OCI-LY1 (cell line): ENCODE measurements around the gene DUSP16.
"Not testable (repeated sequence)": the region's sequence is repeated elsewhere in the genome, so short reads cannot be mapped to it uniquely, and the experiment has no call there.

ENCODE experiments used
- H2AFZ ChIP-seq: fragments of 200-600 bp; sonication (generic), shearing (Covaris generic); 2 replicates; pipeline ENCODE4 v1.6.0; 2014; ENCODE audit warnings: antibody characterized with exemption, mild to moderate bottlenecking, low read length
- H3F3A ChIP-seq: fragments of 200-600 bp; sonication (generic), shearing (Covaris generic); 2 replicates; pipeline ENCODE4 v1.6.0; 2014; ENCODE audit warnings: mild to moderate bottlenecking, antibody characterized with exemption, low read length, moderate library complexity; ENCODE audit not compliant: insufficient read depth
- H3K27ac ChIP-seq: fragments of 200-600 bp; sonication (generic); 2 replicates; pipeline ENCODE4 v1.5.1; 2014; ENCODE audit warnings: low read length, mixed run types, mild to moderate bottlenecking, low read depth; ENCODE audit not compliant: poor library complexity, severe bottlenecking
- H3K27me3 ChIP-seq: fragments of 200-600 bp; sonication (generic); 2 replicates; pipeline ENCODE4 v1.6.0; 2014; ENCODE audit warnings: antibody characterized with exemption, mild to moderate bottlenecking, low read length, moderate library complexity; ENCODE audit not compliant: insufficient read depth
- H3K36me3 ChIP-seq: fragments of 200-600 bp; sonication (generic); 2 replicates; pipeline ENCODE4 v1.6.1; 2014; ENCODE audit warnings: mild to moderate bottlenecking, antibody characterized with exemption, low read length, moderate library complexity, mixed read lengths; ENCODE audit not compliant: insufficient read depth
- H3K4me1 ChIP-seq: fragments of 200-600 bp; sonication (generic); 2 replicates; pipeline ENCODE4 v1.5.1; 2014; ENCODE audit warnings: mild to moderate bottlenecking, low read length, moderate library complexity; ENCODE audit not compliant: insufficient read depth, severe bottlenecking
- H3K4me2 ChIP-seq: fragments of 200-600 bp; sonication (generic), shearing (Covaris generic); 2 replicates; pipeline ENCODE4 v1.6.1; 2014; ENCODE audit warnings: low read length
- H3K4me3 ChIP-seq: fragments of 200-600 bp; sonication (generic); 2 replicates; pipeline ENCODE4 v1.5.1; 2014; ENCODE audit warnings: low read length, low read depth, mild to moderate bottlenecking, mixed read lengths; ENCODE audit not compliant: poor library complexity, severe bottlenecking
- H3K79me2 ChIP-seq: fragments of 200-600 bp; shearing (Covaris generic); 2 replicates; pipeline ENCODE4 v1.6.1; 2016; ENCODE audit warnings: mixed run types, low read length, mixed read lengths; ENCODE audit not compliant: insufficient read depth
- H3K9ac ChIP-seq: fragments of 200-600 bp; sonication (generic), shearing (Covaris generic); 2 replicates; pipeline ENCODE4 v1.6.1; 2014; ENCODE audit warnings: mild to moderate bottlenecking, low read length, mixed read lengths
- H3K9me2 ChIP-seq: fragments of 200-600 bp; sonication (generic), shearing (Covaris generic); 2 replicates; pipeline ENCODE4 v1.6.1; 2014; ENCODE audit warnings: low read depth, mild to moderate bottlenecking, low read length, mixed read lengths
- H3K9me3 ChIP-seq: fragments of 200-600 bp; shearing (Covaris generic); 2 replicates; pipeline ENCODE4 v1.6.1; 2014; ENCODE audit warnings: low read length, mixed read lengths
- H4K20me1 ChIP-seq: fragments of 200-600 bp; sonication (generic), shearing (Covaris generic); 2 replicates; pipeline ENCODE4 v1.6.0; 2016; ENCODE audit warnings: mild to moderate bottlenecking, low read length; ENCODE audit not compliant: insufficient read depth
- EZH2 ChIP-seq: fragments of 200-600 bp; sonication (generic), shearing (Covaris generic); IDR thresholded peaks from 2 replicates; pipeline ENCODE4 v1.8.0; 2017; ENCODE audit warnings: borderline replicate concordance, mixed run types, mild to moderate bottlenecking, antibody characterized with exemption, low read length, moderate library complexity, mixed read lengths
- TF ChIP-seq, protein P1 (sequence below): fragments of 200-600 bp; sonication (generic), shearing (Covaris generic); IDR thresholded peaks from 2 replicates; pipeline ENCODE4 v1.5.1; 2017; ENCODE audit warnings: mild to moderate bottlenecking, antibody characterized with exemption, low read length, moderate library complexity, mixed read lengths

DUSP16 gene

DNA sequence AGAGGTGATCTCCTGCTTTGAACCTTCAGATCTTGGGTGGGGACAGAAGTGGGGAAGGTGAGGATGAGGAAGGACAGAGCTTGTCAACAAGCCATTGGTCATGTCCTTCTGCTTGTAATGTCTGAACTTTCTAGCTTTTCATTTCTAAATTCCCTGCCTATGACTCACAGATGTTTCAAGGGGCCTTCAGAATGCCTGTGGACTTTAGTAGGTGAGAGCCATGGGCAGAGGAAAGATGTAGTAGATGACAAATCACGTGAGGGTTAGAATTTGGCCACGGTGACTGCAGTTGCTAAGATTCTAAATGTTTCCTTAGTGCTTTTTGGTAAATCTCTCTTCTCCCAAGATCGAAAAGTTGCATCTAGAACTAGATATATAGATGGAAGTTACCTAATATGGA lies 30.3 kb upstream of the DUSP16 start:
- Histone ChIP-seq H3K9ac (no peak overlapping the region), H3K9me3 (no peaks in the 10 kb centered on the region)

DNA sequence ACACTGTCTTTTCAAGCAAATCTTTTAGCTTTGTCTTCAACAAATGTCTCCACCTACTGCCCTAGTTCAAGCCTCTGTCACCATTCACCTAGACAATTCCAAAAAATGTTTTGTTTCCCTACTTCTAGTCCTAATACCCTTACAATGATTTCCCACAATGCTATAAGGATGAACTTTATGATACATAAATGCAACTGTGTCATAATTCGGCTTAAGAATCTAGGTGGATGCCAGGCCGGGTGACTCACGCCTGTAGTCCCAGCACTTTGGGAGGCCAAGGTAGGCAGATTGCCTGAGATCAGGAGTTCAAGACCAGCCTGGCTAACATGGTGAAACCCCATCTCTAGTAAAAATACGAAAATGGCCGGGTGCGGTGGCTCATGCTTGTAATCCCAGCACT lies 28.3 kb upstream of the DUSP16 start:
- Histone ChIP-seq H3K9ac (no peak overlapping the region), H2AFZ (no peak overlapping the region), H3K27ac (no peak overlapping the region), H3K4me3 (no peak overlapping the region), H3K27me3 (no peaks in the 10 kb centered on the region), H3K4me1 (no peaks in the 10 kb centered on the region), H3K36me3 (no peaks in the 10 kb centered on the region), H3F3A (no peaks in the 10 kb centered on the region), H3K9me3 (no peaks in the 10 kb centered on the region), H3K4me2 (no peak overlapping the region), H3K79me2 (no peaks in the 10 kb centered on the region), H3K9me2 (no peaks in the 10 kb centered on the region), H4K20me1 (no peaks in the 10 kb centered on the region)
- no peak for TF ChIP-seq EZH2
- TF ChIP-seq, protein P1, sequence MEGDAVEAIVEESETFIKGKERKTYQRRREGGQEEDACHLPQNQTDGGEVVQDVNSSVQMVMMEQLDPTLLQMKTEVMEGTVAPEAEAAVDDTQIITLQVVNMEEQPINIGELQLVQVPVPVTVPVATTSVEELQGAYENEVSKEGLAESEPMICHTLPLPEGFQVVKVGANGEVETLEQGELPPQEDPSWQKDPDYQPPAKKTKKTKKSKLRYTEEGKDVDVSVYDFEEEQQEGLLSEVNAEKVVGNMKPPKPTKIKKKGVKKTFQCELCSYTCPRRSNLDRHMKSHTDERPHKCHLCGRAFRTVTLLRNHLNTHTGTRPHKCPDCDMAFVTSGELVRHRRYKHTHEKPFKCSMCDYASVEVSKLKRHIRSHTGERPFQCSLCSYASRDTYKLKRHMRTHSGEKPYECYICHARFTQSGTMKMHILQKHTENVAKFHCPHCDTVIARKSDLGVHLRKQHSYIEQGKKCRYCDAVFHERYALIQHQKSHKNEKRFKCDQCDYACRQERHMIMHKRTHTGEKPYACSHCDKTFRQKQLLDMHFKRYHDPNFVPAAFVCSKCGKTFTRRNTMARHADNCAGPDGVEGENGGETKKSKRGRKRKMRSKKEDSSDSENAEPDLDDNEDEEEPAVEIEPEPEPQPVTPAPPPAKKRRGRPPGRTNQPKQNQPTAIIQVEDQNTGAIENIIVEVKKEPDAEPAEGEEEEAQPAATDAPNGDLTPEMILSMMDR: no peak

More for the DNA sequence above, 30.3 kb upstream of the DUSP16 start:
- no peaks in the 10 kb centered on the region for H3K27me3 ChIP-seq
- no peaks in the 10 kb centered on the region for H3K36me3 ChIP-seq
- TF ChIP-seq, protein P1: no peak
- no peak for TF ChIP-seq EZH2
- H3F3A ChIP-seq: no peaks in the 10 kb centered on the region
- no peak overlapping the region for H2AFZ ChIP-seq
- no peak overlapping the region for H3K4me2 ChIP-seq
- no peaks in the 10 kb centered on the region for H3K9me2 ChIP-seq
- H3K4me1 ChIP-seq: no peaks in the 10 kb centered on the region
- H3K4me3 ChIP-seq: no peak overlapping the region
- no peaks in the 10 kb centered on the region for H3K79me2 ChIP-seq
- no peak overlapping the region for H3K27ac ChIP-seq
- no peaks in the 10 kb centered on the region for H4K20me1 ChIP-seq

DNA sequence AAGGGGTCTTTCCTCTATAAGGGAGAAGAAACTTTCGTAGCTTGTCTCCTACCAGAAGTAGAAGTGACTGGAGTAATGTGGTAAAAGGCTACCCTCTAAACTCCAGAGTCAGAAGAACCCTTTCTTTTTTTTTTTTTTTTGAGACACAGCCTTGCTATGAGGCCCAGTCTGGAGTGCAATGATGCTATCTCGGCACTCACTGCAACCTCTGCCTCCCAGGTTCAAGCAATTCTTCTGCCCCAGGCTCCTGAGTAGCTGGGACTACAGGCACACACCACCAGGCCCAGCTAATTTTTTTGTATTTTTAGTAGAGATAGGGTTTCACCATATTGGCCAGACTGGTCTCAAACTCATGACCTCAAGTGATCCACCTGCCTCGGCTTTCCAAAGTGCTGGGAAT lies 25.8 kb upstream of the DUSP16 start:
- not testable (repeated sequence) for H3K4me1 ChIP-seq

DNA sequence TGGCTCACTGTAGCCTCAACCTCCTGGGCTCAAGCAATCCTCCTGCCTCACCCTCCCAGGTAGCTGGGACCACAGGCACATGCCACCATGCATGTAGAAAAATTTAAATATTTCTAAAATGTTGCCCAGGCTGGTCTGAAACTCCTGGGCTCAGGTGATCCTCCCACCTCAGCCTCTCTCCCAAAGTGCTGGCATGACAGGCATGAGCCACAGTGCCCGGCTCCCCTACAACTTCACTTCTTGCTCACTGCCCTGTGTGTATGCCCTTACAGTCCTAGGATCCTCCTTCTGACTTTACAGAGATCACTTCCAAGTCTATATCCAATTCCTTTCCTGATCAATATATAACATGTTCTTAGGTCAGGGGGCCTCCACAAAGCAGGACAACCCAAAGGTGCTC lies 25.2 kb upstream of the DUSP16 start:
- TF ChIP-seq EZH2: no peak
- TF ChIP-seq, protein P1: no peak
- Histone ChIP-seq H4K20me1 (no peaks in the 10 kb centered on the region), H3K9me2 (no peaks in the 10 kb centered on the region), H3K4me2 (no peak overlapping the region), H3K9ac (no peak overlapping the region), H3K9me3 (no peaks in the 10 kb centered on the region), H3K4me3 (no peak overlapping the region), H3K79me2 (no peaks in the 10 kb centered on the region), H3K27ac (no peak overlapping the region), H3K4me1 (peaks cover 5% of the 10 kb centered on the region), H2AFZ (no peak overlapping the region), H3F3A (no peaks in the 10 kb centered on the region), H3K27me3 (no peaks in the 10 kb centered on the region), H3K36me3 (no peaks in the 10 kb centered on the region)

More for the DNA sequence above, 25.8 kb upstream of the DUSP16 start:
- not testable (repeated sequence) for H3K9me3 ChIP-seq, H3K27ac ChIP-seq, H3K79me2 ChIP-seq, H3K9ac ChIP-seq, H4K20me1 ChIP-seq, H3K4me3 ChIP-seq, H3K9me2 ChIP-seq, H3K4me2 ChIP-seq, H3F3A ChIP-seq, H2AFZ ChIP-seq, H3K36me3 ChIP-seq, H3K27me3 ChIP-seq
